ENCODE measurements around the gene TNFAIP8L1. TPM values are rescaled to one million over a fixed set of nuclear protein-coding genes. Genes with fewer than 3 reads are reported as not detected.
A peak's percentile ranks its signal among the peaks of the same experiment; 100 is the strongest.

TNFAIP8L1 gene
- total RNA-seq, 1 experiment from 2014 or later: 22.2 TPM

DNA sequence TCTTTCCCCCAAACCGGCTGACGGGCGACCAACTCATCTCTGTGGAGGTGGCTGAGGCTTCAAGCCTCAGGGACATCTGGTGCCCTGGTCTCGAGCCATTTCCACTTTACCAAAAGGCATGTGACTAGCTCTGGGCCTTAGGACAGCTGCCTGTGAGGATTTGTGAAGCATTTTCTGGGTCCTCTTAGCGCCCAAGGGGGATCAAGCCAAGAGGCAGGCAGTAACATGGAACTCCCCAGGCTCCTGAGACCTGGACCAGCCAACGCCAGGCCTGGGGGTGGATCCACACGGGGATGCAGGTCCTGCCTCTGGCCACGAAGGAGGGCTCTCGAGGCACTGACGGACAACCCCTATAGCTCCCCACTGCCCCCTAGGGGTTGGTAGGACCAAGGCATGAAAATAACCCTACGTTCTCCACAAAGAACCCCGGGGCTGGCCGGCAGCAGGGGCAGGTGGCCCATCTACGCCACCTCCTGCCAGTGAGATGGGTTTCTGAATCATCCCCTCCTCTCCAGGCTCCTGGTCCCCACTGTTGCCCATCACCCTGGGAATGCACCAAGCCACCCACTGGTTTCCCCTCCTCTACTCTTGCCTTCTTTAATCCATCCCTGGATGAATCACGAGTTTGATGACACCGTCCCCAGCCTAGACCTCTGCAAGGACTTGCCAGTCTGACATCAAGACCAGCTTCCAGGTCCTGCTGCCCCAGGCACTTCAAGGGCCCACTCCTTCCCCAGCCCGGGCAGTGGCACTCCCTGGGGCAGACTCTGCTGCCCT is 37.8 kb downstream of the TNFAIP8L1 start:
- Histone ChIP-seq H3K36me3 (ENCODE audit: control insufficient read depth in 1 of 2, insufficient read depth in 2 of 2, low read length in 2 of 2) (peaks cover 0 to 19% of the 10 kb centered on the region in 2 experiments; a peak in 1 of 4 replicates), H3K4me1 (ENCODE audit: control insufficient read depth in 1 of 2, insufficient read depth in 2 of 2, low read length in 2 of 2) (peaks cover 4 to 25% of the 10 kb centered on the region in 2 experiments; a peak in 3 of 4 replicates), H3K79me2 (ENCODE audit: insufficient read depth, low read length) (no peaks in the 10 kb centered on the region), H3K4me2 (ENCODE audit: low read length) (peak overlapping the region; percentile 65), H3K9ac (ENCODE audit: low read length) (peak overlapping the region; percentile 20; the same call in 1 of the 2 replicates), H3K27ac (ENCODE audit: low read depth, low read length) (peak overlapping the region; percentile 17; the same call in 1 of the 2 replicates), H4K20me1 (ENCODE audit: insufficient read depth) (no peaks in the 10 kb centered on the region), H3K9me2 (ENCODE audit: insufficient read depth) (no peaks in the 10 kb centered on the region), H3K4me3 (replicated peaks in 1 of 2; ENCODE audit: low read depth in 1 of 2, low read length in 2 of 2) (peak overlapping the region; percentile 30 to 40), H2AFZ (ENCODE audit: low read depth, low read length, poor library complexity, severe bottlenecking) (no peak overlapping the region), H3K9me3 (ENCODE audit: control insufficient read depth in 1 of 2, insufficient read depth in 1 of 2, low read depth in 1 of 2, low read length in 2 of 2) (no peaks in the 10 kb centered on the region), H3K27me3 (ENCODE audit: insufficient read depth, low read length) (no peaks in the 10 kb centered on the region)
- no TSS peak for BruUV-seq (replicated peaks)
- POLR2A ChIA-PET: interaction anchor here (0.6 kb wide), 1 partner anchor 190 kb away, joined by 3 read pairs; the partner anchor contains the start of gene PLIN3
- DNase-seq (ENCODE audit: low read depth, low spot score) (peak; percentile 83), ATAC-seq (peak; percentile 88)
- RAD21 ChIA-PET (ENCODE audit: low non-redundant PET in 1 of 2, low total read pairs in 2 of 2, uncharacterized antibody in 2 of 2, unreplicated experiment in 2 of 2): interaction anchor here in 1 of 2 experiments (0.6 kb wide), 1 partner anchor 551 kb away, joined by 4 read pairs; no protein-coding TSS in a partner anchor
- intact Hi-C loops (cut with micrococcal nuclease): no loop called here
- CTCF ChIA-PET: interaction anchor here (0.7 to 1.5 kb wide), 9 partner anchors 9 to 118 kb away, joined by 3 to 6 read pairs (median 3); partner anchors contain the start of genes FEM1A and SEMA6B
- TF ChIP-seq, protein P1, sequence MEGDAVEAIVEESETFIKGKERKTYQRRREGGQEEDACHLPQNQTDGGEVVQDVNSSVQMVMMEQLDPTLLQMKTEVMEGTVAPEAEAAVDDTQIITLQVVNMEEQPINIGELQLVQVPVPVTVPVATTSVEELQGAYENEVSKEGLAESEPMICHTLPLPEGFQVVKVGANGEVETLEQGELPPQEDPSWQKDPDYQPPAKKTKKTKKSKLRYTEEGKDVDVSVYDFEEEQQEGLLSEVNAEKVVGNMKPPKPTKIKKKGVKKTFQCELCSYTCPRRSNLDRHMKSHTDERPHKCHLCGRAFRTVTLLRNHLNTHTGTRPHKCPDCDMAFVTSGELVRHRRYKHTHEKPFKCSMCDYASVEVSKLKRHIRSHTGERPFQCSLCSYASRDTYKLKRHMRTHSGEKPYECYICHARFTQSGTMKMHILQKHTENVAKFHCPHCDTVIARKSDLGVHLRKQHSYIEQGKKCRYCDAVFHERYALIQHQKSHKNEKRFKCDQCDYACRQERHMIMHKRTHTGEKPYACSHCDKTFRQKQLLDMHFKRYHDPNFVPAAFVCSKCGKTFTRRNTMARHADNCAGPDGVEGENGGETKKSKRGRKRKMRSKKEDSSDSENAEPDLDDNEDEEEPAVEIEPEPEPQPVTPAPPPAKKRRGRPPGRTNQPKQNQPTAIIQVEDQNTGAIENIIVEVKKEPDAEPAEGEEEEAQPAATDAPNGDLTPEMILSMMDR (IDR thresholded peaks at IDR 0.05 in 2 of 3, conservative IDR thresholded peaks at IDR 0.05 in 1 of 3; ENCODE audit: borderline replicate concordance in 1 of 3, insufficient read depth in 1 of 3, low read depth in 2 of 3, low read length in 2 of 3): peak; percentile 79 to 92 (median 87)
- TF ChIP-seq POLR2A (IDR thresholded peaks at IDR 0.05; ENCODE audit: borderline replicate concordance, extremely low read depth, insufficient read depth, insufficient read length) (no peak), POLR2AphosphoS5 (IDR thresholded peaks at IDR 0.05; ENCODE audit: low read depth, low read length) (0 out of 2 replicates have a peak, but pooled peaks have one; percentile 28), EZH2 (IDR thresholded peaks at IDR 0.05) (no peak), YY1 (IDR thresholded peaks at IDR 0.05; ENCODE audit: extremely low read depth, insufficient replicate concordance, low read depth, low read length) (no peak), CEBPB (IDR thresholded peaks at IDR 0.05; ENCODE audit: low read depth) (no peak), ZNF274 (IDR thresholded peaks at IDR 0.05; ENCODE audit: low read depth, low read length) (no peak)

Data from HCT116 (cell line).